Heart left ventricle (tissue), 13 donors: ENCODE measurements around the gene CFAP119.

Source experiments
- POLR2A ChIP-seq, 2 donors: fragments of 450-650 bp; IDR thresholded peaks; one replicate each; pipeline ENCODE4 v1.6.1; 2017; ENCODE audit warnings: antibody characterized with exemption in 2 of 2, mild to moderate bottlenecking in 2 of 2, moderate library complexity in 2 of 2
- TF ChIP-seq, protein P1 (sequence below), 12 donors: fragments of 200-600 bp; sonication (generic) in 4 of 12; IDR thresholded peaks; one replicate each; pipeline versions ENCODE4 v1.5.0 to v1.8.0; 2018 to 2022; ENCODE audit warnings: antibody characterized with exemption in 12 of 12, mild to moderate bottlenecking in 5 of 12
- donor health status: ischemic (EF 13 %, LVEDD 7.1; RV severe dilation, severe dysfunction).
- donor health status: DM: no; HTN: yes; CAD: no.
- donor health status: DM: no; HTN: no; CAD: no.
- donor health status: ischemic (EF 25% LVEDD 6.9; RV normal size, moderate dysfunction).
- donor health status: ischemic (EF 25% LVEDD 5.7; RV mildly dilated, moderate dysfunction).
- donor health status: ischemic (EF 35%, LVEDD 5.7; RV mildly dilated, moderate dysfunction).
- donor health status: nonischemic (EF 11% LVEDD 7.7; RV severe dilation, severe dysfunction).
- donor health status: DM: yes; HTN: yes; CAD: no.
- donor health status: PGD.
- donor health status: ischemic (EF 29% LVEDD 5.4; RV normal size, mild dysfunction).
- donor health status: nonischemic (EF 23%, LVEDD 6.1; RV moderate dilation, normal function).

DNA sequence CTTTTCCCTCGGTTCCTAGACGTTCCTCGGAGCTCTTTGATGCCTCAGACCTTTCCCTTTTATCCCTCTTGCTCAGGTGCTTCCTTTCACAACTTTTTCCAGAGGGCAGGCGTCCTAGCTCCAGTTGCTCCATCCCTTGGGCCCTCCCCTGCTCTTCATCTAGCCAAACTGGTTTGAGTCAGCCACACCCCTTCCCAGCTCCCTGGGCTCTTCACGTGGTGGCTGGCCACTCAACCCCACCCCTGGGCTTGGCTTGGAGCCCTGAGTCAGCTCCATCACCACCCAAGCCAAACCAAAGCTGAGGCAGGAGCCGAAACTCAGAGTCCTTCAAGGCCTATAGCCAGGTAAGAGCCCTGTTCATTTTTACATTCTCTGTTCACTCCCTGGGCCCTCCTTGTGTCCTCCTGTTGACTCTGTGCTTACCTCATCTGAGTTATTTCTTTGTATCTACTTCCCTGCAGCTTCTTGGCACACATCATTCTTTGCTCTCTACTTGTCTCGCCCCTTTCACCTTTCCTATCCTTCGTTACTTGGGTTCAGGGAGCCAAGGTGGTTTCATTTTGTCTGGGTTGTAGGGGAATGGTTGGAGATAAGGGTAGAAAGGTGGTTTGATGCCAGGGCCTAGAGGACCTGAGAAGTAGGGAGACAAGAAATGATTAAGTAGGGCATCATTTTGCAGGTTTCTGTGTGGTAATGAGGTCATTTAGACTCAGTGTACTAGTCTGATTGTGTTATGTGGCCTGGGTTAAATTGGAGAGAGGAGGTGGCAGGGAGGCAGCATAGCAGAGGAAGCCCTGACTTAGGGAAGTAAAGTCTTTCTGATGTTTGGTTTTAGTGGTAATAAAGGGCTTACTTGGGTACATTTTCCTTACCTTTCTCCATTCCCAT, 21.3 kb downstream of the CFAP119 start:
- no peak for TF ChIP-seq POLR2A (IDR thresholded peaks at IDR 0.05)
- TF ChIP-seq, protein P1, sequence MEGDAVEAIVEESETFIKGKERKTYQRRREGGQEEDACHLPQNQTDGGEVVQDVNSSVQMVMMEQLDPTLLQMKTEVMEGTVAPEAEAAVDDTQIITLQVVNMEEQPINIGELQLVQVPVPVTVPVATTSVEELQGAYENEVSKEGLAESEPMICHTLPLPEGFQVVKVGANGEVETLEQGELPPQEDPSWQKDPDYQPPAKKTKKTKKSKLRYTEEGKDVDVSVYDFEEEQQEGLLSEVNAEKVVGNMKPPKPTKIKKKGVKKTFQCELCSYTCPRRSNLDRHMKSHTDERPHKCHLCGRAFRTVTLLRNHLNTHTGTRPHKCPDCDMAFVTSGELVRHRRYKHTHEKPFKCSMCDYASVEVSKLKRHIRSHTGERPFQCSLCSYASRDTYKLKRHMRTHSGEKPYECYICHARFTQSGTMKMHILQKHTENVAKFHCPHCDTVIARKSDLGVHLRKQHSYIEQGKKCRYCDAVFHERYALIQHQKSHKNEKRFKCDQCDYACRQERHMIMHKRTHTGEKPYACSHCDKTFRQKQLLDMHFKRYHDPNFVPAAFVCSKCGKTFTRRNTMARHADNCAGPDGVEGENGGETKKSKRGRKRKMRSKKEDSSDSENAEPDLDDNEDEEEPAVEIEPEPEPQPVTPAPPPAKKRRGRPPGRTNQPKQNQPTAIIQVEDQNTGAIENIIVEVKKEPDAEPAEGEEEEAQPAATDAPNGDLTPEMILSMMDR (IDR thresholded peaks at IDR 0.05): no peak
